HG03460 (cell line): ENCODE measurements around the gene TUBB2B.
A peak's percentile ranks its signal among the peaks of the same experiment; 100 is the strongest.

Experiments used
- ATAC-seq: cut with Tn5 transposase; IDR thresholded peaks from one replicate; pipeline ENCODE4 v1.9.1; 2021; ENCODE audit not compliant: unreplicated experiment

Gene TUBB2B

GRCh38 chr6:3227363-3228045, at the start of gene TUBB2B:
TSS of gene TUBB2B (minus strand) at chr6:3227653. CDS start at chr6:3227543, 110 bp downstream.
- ATAC-seq = no peak

- ATAC-seq = no peak
Observed at GRCh38 chr6:3277251-3277650, 49.8 kb upstream of the TUBB2B start.

DNA sequence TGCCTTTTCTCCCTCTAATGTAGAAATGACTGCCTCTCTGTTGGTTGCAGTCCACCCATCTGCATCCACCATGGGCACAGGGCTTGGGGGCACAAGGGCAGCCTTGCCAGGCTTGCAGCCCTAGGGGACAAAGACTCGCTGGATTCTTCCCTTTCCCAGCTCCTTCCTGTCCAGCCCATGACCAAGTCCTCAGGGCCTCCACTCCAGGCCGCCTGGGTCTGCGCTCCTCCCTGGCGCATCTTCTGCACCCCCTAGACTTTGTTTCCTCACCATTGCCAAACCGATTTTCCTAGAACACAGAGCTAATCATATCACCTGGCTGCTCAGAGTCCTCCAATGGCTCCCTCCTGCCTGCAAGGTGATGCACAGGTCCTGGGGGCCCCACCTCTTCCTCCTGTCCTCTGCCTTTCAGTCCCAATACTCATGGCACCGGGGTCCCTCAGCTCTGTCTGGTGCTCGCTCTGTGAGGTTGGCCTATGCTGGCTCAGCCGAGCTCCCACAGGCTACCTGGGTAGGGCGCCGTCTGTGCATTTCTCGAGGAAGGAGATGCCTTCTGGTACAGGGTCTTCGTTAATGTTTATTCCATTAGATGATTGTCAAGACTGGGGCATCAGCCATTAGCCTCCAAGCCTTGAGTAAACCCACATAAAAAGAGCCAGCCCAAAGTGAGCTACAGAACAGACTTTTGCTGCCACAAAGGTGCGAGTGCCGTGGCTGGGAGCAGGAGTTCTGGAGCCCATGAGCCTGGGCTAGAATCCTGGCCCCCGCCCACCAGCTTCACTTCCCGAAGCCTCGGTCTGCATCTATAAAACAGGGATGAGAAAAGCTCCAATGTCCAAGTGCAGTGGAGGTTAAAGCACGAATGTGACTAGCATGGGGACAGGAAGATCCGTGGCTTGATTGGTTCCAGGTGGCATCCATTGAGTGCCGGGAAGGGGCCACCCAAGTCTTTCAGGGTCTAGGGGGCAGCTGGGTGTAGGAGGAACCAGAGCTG, 49.0 kb upstream of the TUBB2B start:
- no peak for ATAC-seq

DNA sequence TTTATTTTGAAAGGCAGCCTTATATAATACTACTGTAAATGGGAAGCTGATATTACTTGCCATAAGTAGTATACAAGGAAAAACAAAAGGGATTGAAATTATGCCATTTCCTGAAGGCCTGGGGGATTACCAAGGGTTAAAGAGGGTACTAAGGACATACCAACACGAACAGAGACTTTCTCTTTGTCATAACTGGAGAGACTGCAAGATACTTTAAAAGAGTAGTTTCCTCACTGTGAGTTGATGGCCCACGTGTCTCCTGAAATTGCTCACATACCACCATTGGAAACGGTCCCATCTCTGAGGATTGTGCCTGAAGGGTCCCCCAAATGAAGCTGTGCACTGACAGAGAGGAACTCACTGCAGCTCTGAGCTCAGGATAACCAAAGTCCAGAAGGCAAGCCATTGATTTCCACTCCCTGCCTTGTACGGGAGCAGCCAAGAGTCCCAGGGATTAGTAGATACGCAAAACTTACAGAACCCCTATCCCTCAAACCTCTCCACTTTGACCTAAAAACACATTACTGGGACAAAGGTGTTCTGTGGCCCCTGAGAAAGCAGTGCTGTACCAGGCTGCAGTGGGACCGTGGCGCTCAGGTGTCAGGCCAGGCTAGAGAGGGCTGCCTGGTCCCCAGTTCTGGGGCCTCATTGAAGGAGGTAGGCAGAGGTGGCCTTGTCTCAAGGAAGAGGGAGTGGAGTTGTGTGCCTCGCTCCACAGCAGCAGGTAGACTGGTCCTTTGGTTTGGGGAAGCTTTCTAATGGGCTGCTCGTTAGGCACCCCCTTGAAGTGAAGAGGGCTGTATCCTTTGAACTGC, 46.5 kb upstream of the TUBB2B start:
- no peak for ATAC-seq

- ATAC-seq = no peak
Observed at GRCh38 chr6:3272911-3273547, 45.6 kb upstream of the TUBB2B start.

GRCh38 chr6:3271756-3272155, 44.3 kb upstream of the TUBB2B start:
- ATAC-seq = no peak

DNA sequence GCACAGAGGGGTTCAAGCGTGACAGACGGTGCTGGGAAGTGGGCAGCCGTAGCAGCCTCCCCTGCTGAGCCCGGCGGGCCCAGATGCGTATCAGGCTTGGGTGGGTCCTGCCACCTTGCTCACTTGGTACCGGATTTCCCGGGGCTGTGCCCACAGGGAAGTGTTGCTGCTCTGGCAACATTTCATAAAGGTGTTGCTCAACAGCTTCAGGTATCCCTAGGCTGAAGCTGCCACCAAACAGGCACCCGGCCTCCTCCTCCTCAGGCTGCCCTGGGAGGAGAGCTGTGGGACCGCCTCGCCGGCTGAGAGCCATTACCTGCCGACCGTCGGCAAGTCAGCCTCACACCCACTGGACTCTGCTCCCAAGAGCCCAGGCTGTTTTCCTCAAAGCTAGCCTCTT, 42.8 kb upstream of the TUBB2B start:
- ATAC-seq = no peak

DNA sequence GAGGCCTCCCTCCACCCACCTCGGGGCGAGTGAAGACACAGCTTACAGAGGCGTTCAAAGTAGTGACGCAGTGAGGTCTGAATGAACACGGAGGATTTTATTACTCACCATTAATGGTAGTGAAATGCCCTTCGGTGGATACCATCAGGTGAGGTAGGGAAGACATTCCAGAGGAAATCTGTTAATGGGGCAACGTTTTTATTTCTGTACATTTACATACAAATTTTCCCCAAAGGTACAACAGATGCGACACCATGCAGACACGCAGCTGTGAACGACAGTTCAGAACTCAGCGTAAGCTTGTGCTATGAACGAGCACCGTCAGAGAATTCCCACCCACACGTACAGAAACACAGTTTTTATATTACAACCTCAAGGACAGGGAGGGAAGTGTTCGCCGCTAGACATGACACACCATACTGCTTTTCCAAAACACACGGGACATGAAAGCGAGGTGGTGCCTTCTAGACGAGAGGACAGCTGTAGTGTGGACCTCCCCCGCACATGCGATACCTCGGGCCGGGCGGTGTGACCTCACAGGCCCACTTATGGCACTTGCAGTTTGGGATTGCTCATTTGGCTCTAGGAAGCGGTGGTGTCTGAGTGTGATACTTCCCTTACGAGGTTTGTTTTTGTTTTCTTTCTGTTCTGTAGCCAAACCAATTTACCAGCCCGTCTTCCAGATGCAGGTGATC, 42.0 kb upstream of the TUBB2B start:
- ATAC-seq = no peak

DNA sequence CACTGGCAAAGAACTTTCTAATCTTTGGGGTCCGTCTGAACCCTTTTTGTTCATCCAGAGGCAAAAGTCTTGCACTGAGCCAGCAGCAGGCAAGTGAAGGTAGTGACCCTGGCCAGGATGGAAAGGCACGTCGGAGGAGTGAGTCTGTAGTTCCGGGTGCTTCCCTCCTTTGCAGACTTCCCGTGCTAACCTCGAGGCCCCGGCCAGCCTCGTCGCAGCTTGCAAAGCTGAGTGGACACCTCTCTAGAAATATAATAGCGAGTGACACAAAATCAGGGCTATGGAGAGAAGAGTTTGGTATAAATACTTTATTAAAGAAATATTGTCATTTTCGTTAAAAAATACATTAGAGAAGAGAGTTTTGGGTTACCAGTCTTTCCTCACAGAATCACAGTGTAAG, 41.2 kb upstream of the TUBB2B start:
- no peak for ATAC-seq

GRCh38 chr6:3267162-3267561, 39.7 kb upstream of the TUBB2B start:
- ATAC-seq = no peak

DNA sequence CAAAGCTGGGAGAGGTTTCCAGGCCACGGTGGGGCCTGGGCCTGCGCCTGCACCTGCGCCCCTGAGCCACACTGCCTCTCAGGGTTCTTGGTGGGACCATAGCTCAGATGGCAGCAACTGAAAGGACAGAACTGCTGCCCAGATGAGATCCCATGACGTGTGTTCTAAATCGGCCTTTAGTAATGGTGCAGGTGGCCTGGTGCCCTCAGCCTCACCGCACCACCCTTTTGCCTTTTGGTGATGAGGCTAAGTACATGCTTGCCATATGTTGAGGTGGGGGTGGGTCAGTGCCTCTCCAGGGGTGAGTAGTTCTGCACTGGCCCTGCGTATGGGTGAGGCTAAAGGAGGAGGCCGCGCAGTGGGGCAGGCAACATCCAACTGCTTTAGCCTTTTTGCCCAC, 38.7 kb upstream of the TUBB2B start:
- ATAC-seq = no peak

DNA sequence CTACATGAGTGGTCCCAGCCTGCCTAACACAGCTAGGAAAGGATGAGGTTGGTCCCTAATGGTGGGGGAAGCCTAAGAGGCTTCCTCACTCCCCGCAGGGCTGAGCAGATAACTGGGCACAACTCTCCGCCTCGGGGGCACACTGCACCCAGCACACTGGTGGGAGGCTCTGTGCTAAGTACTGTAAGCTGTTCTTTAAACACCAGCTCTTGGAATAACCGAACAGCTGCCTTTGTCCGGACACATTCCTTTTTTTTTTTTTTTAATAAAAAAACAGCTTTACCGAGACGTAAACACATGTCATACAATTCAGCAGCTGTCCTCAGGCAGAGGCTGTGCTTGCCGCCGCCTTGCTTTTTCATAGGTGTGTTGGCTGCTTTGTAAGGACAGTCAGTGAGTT, 38.2 kb upstream of the TUBB2B start:
- no peak for ATAC-seq

- ATAC-seq = no peak
Observed at GRCh38 chr6:3264356-3264755, 36.9 kb upstream of the TUBB2B start.

DNA sequence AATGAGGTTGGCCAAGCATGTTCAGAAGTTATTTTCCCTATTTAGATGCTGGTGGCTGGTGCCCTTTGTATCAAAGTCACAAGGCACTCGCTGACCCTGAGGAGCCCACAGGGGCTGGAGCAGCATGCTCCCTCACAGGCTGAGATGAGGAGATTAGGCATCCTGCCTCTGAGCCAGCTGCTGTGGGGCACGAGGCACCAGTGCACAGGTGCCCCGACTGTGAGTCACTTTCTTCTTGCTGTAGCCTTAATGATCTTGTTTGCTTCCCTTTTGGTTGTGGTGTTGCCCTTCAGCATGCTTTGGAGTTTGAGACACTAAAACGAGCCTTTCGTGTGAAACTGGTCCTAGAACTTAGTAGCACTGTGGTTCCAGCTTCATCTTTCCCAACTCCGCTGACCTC, 35.6 kb upstream of the TUBB2B start:
- no peak for ATAC-seq

DNA sequence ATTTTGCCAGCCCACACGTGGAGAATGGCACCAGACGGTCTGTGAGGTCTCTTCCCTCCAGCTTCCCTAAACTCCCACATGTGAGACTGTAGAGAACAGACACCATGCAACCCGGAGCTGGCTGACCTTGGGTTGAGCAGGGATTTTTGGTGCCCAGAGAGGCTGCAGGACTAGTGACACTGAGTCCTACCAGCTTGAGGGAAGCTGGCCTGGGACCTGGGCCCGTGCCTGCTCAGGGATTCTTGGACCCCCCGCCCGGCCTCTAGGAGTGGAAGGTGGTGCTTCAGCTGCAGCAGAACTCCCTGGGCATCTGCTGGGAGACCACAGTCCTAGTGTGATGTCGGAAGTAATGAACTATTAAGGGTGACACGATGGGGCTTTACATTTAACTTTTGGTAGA, 34.5 kb upstream of the TUBB2B start:
- no peak for ATAC-seq

GRCh38 chr6:3261518-3261820, 34.0 kb upstream of the TUBB2B start:
- no peak for ATAC-seq

GRCh38 chr6:3260772-3261517, 33.5 kb upstream of the TUBB2B start:
- no peak for ATAC-seq

- no peak for ATAC-seq
Observed at GRCh38 chr6:3260296-3260695, 32.8 kb upstream of the TUBB2B start.

- peak; percentile 21 for ATAC-seq
Observed at GRCh38 chr6:3259491-3259958, 32.1 kb upstream of the TUBB2B start.
